Effector memory CD8-positive, alpha-beta T cell (primary cell): Measurements from ENCODE around the gene NKX2-3.

ENCODE experiments used
- ATAC-seq: fragments of 150-1000 bp; cut with Tn5 transposase; replicated peaks from 2 replicates; pipeline ENCODE4 v1.10.0; 2021; ENCODE audit warnings: mild to moderate bottlenecking, moderate library complexity
- DNase-seq, 3 experiments: peaks; one replicate each; pipeline ENCODE4 v3.0.0; 2021
- H3K27ac Mint-ChIP-seq, 2 donors: one replicate each; pipeline ENCODE4 v1.8.0; 2022; ENCODE audit warnings: mild to moderate bottlenecking in 2 of 2, mixed read lengths in 2 of 2, moderate library complexity in 2 of 2
- H3K27me3 Mint-ChIP-seq, 2 donors: one replicate each; pipeline ENCODE4 v1.8.0; 2022; ENCODE audit warnings: mixed read lengths in 2 of 2
- H3K36me3 Mint-ChIP-seq: one replicate; pipeline ENCODE4 v1.8.0; 2022; ENCODE audit warnings: mild to moderate bottlenecking, moderate library complexity, mixed read lengths; ENCODE audit not compliant: insufficient read depth
- H3K4me1 Mint-ChIP-seq, 2 donors: one replicate each; pipeline ENCODE4 v1.8.0; 2022; ENCODE audit warnings: low read depth in 2 of 2, mixed read lengths in 2 of 2
- H3K4me3 Mint-ChIP-seq, 2 donors: one replicate each; pipeline ENCODE4 v1.8.0; 2022; ENCODE audit warnings: mild to moderate bottlenecking in 2 of 2, mixed read lengths in 2 of 2, moderate library complexity in 2 of 2
- H3K9me3 Mint-ChIP-seq, 2 donors: one replicate each; pipeline ENCODE4 v1.8.0; 2022; ENCODE audit warnings: mixed read lengths in 2 of 2
- total RNA-seq, 9 experiments: gene quantifications; one replicate each; lab custom pipeline; 2026; lab: John Stamatoyannopoulos, UW

NKX2-3 gene
- 0 to 0.13 (median 0) reads per million in 9 experiments for total RNA-seq

DNA sequence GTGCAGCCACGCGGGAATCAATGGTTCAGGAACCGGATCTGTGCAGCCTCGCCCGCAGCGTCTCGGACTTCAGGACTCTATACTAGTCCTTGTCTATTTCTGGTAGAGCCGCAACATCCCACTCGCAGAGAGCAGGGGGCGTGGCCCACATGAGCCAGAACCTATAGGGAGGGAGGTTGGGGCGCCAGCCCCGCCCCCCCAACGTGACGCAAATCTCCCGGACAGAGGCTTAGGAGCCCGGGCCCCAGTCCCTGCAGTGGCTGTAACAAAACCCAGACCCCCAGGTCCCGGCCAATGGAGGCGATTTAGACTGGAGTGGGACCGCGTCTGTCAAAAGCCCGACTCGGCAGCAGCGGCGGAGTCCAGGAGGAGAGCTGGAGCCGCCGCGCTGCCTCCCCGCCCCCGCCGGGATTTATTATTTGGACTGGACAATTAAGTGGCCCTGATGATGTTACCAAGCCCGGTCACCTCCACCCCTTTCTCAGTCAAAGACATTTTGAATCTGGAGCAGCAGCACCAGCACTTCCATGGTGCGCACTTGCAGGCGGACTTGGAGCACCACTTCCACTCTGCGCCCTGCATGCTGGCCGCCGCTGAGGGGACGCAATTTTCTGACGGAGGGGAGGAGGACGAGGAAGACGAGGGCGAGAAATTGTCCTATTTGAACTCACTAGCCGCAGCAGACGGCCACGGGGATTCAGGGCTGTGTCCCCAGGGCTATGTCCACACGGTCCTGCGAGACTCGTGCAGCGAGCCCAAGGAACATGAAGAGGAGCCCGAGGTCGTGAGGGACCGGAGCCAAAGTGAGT lies at the start of gene NKX2-3:
TSS of gene NKX2-3 (plus strand) at position 256 of the 809 bp plus-strand sequence. CDS start at position 446, 190 bp downstream.
- Mint-ChIP-seq H3K27ac (no peak within 1 kb of the TSS), H3K9me3 (no peaks in the 10 kb centered on the region), H3K36me3 (peaks cover 7% of the 10 kb centered on the region), H3K4me3 (peak within 1 kb of the TSS; percentile 42 to 62), H3K4me1 (peaks cover 15 to 31% of the 10 kb centered on the region in 2 donors), H3K27me3 (peaks cover 90 to 96% of the 10 kb centered on the region in 2 donors)
- DNase-seq = no peak
- ATAC-seq = peak; percentile 35

DNA sequence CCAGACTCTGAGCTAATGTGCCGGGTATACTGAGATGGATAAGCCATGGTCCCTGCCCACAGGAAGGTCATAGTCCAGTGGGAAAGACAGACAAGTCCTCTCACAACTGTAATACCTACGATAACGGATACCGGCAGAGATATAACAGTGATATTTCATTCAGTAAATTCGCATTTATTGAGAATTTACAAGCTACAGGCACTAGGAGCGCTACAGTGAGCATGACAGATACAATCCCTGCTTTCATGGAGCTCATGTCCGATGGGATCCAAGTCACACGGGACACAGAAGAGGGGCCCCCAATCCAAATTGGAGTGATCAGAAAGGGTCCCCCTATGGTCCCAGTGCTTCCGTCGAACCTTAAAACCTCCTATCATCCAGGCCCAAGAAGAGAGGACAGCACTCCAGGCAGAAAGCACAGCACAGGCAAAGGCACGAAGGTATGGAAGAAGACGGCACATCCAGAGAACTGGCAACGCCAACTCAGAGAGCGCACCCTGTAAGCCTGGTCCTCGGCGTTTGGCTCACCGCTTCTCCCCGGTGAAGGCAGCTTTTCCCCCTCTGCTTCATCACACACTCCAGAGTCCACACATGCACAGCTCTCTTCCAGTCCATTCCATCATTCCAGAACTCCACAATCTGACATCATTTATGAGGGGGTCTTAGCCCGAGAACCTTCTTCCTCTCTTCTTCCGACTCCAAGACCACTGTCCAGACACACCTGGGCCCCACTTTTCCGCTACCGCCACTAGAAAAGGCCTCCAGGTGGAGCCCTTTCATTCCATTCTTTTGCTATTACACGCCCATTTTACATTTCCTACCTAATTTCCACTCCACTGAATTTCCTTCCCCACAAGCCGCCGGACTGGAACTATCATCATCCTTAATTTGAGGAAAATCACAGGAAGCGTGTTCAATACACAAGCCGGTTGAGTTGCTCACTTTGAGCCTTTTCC lies 47.8 kb upstream of the NKX2-3 start:
- Mint-ChIP-seq H3K27me3 (peaks cover 58 to 77% of the 10 kb centered on the region in 2 donors), H3K36me3 (no peaks in the 10 kb centered on the region)

DNA sequence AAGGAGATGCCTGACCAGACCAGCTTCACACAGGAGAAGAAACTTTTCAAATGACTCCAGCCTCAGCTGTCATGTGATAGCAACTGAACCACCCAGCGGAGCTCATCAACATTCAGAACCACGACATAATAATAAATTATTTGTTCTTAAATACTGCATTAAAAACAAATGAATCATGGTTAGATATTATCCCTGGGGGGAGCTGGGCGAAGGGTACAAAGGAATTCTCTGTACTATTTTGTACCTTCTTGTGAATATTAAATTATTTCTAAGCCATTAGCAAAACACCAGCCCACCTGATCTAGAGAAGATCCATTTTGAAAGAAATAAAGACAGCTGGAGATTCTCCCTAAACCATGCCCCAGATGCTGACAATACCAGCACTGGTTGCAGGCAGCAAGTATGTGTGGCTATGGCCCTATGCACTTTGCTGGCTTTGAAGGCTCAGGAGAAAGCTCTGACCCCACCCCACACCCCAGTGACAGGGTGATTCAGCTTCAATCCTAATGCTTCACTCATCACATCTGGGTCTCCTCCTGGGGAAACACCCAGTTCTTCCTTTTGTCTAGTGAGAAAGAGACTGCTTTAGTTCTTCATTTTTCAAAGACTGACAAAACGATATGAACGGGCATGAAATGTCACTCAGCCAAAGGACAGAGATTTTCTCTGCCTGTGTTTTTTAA lies 45.5 kb upstream of the NKX2-3 start:
- no peaks in the 10 kb centered on the region for H3K4me1 Mint-ChIP-seq
- peaks cover 57 to 84% of the 10 kb centered on the region in 2 donors for H3K27me3 Mint-ChIP-seq
- H3K4me3 Mint-ChIP-seq = no peak overlapping the region
- DNase-seq (no peak), ATAC-seq (no peak)
- H3K27ac Mint-ChIP-seq = no peak overlapping the region
- no peaks in the 10 kb centered on the region for H3K36me3 Mint-ChIP-seq
- no peaks in the 10 kb centered on the region for H3K9me3 Mint-ChIP-seq

More for the DNA sequence above, 47.8 kb upstream of the NKX2-3 start:
- DNase-seq (no peak), ATAC-seq (no peak)
- no peaks in the 10 kb centered on the region for H3K9me3 Mint-ChIP-seq
- H3K4me3 Mint-ChIP-seq = no peak overlapping the region
- H3K4me1 Mint-ChIP-seq = no peaks in the 10 kb centered on the region
- H3K27ac Mint-ChIP-seq = peak overlapping the region in 1 of 2 donors; percentile 36

DNA sequence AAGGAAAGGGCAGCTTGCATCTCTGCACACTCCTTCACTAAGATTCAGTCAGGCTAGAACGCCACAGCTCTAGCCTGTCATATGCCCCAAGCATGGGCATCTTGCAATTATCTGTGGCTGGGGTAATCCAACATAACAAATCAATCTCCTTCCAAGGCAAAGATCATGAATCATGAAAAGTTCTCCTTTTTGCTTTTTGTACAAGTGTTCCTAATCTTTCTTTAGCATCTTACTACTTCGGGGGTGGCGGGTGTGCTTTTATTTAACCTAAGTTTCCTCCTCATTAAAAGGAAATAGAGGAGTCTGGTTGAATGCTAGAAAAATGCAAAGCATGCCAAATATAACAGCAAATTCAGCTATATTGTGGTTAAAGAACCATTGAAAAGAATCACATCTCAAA lies 43.5 kb upstream of the NKX2-3 start:
- DNase-seq (no peak), ATAC-seq (no peak)
- Mint-ChIP-seq H3K9me3 (no peaks in the 10 kb centered on the region), H3K4me3 (no peak overlapping the region), H3K27ac (no peak overlapping the region), H3K36me3 (no peaks in the 10 kb centered on the region), H3K4me1 (no peaks in the 10 kb centered on the region), H3K27me3 (peaks cover 56 to 75% of the 10 kb centered on the region in 2 donors)

DNA sequence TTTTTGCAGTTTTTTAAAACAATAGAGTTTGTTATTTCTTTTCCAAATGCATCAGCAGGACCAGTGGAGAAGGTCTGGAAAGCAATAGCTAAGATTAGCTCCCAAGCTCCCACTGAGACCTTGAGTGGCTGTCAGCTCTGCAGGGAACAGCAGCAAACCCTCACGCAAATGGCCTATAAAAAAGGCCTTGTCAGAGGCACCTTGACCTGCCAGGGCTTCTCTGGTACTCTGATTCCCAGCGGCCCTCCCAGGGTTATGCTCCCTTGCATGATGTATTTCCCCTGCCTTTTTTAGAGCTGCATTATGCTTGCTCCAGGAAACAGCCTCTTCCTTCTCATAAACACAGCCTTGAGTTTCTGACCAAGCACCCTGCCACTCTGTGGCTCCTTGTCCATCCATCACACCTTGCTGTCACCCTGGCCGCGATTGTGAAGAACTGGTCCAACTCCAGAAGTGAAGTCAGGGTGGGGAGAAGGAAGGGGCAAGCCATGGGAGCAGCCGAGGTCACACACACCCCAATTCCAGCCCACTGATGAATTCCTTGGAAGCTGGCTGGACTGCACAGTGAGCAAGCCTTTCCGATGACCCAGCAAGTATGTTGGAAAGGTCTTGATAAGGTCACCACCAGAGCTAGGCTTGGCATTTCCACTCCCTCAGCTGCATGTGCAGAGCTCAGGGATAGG lies 35.3 kb upstream of the NKX2-3 start:
- H3K4me3 Mint-ChIP-seq = no peak overlapping the region

DNA sequence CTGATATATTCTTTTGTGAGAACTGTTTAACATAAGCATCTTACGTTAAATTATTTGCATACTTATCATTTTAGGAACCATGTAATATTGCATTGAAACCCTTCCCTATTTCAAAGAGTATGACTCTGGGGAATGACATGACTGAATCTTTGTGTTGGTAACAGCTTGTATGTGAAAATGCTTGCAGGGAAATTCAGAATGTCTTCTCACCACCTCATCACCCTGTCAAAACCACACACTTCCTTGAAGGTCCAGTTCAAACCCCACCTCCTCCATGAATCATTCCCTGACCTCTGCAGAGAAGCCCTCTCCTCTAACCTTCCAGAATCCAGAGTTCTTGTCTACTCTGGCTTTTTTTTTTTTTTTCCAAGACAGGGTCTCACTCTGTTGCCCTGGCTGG lies 26.3 kb upstream of the NKX2-3 start:
- ATAC-seq = no peak
- DNase-seq = no peak
- peaks cover 0 to 8% of the 10 kb centered on the region in 2 donors for H3K9me3 Mint-ChIP-seq
- no peaks in the 10 kb centered on the region for H3K36me3 Mint-ChIP-seq
- H3K4me1 Mint-ChIP-seq = no peaks in the 10 kb centered on the region
- H3K4me3 Mint-ChIP-seq = no peak overlapping the region
- no peak overlapping the region for H3K27ac Mint-ChIP-seq
- H3K27me3 Mint-ChIP-seq = peaks cover 43 to 67% of the 10 kb centered on the region in 2 donors

More for the DNA sequence above, 35.3 kb upstream of the NKX2-3 start:
- Mint-ChIP-seq H3K9me3 (peaks cover 0 to 1% of the 10 kb centered on the region in 2 donors), H3K36me3 (no peaks in the 10 kb centered on the region), H3K27ac (no peak overlapping the region), H3K4me1 (no peaks in the 10 kb centered on the region), H3K27me3 (peaks cover 20 to 23% of the 10 kb centered on the region in 2 donors)
- DNase-seq = no peak
- ATAC-seq = no peak

DNA sequence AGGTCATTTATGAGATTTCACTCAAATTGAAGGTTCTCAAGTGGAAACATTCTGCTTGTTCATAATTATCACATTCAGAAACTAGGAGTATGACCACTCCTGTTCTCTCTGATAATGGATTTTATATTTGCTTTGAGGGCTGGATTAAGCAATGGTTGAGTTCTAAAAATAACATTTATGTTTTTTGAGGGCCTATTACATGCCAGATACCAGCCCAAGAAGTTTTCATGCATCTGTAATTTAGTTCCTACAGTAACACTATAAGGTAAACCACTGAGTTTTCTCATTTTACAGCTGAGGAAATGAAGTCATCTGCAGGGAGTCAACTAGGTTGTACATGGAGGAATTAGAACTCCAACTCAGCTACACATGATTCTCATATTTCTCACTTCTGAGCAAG lies 25.5 kb upstream of the NKX2-3 start:
- Mint-ChIP-seq H3K4me1 (no peaks in the 10 kb centered on the region), H3K27ac (no peak overlapping the region), H3K4me3 (no peak overlapping the region), H3K27me3 (peaks cover 52 to 75% of the 10 kb centered on the region in 2 donors), H3K36me3 (no peaks in the 10 kb centered on the region), H3K9me3 (peaks cover 0 to 8% of the 10 kb centered on the region in 2 donors)
- ATAC-seq = no peak
- DNase-seq = no peak

DNA sequence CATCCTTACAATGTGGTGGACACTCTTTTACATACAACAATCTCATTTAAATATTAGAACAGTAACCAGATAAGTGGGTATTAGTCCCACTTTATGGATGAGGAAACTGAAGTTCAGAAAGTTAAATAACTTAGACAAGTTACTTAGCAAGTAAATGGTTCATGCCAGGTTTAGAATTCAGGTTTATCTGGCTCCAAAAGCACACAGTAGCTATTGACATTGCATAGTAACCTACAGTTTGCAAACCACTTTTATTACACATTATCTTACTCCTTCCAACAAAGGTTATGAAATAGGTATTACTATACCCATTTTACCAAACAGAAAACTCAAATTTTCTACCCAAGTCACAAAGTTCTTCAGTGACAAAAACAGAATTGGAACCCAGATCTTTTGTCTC lies 19.7 kb upstream of the NKX2-3 start:
- ATAC-seq = no peak
- Mint-ChIP-seq H3K9me3 (peaks cover 0 to 8% of the 10 kb centered on the region in 2 donors), H3K36me3 (no peaks in the 10 kb centered on the region), H3K4me1 (no peaks in the 10 kb centered on the region), H3K27me3 (peaks cover 41 to 81% of the 10 kb centered on the region in 2 donors), H3K4me3 (no peak overlapping the region), H3K27ac (no peak overlapping the region)
- no peak for DNase-seq

DNA sequence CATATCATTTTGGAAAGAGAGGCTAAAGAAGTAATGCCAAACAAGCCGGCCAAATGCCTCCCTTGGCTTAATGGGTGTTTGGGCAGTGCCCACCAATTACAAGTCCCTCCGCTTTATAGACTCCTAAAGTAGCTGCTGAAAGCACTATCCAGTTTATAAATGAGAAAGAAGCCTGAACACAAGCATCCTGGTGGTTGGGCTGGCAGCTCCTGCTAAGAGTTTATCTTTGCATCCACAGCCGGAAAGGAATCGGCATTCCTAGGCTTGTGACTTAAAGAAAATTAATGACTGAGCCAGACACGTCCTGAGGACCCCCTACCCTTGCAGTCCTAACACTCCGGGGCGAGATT lies 13.1 kb upstream of the NKX2-3 start:
- no peaks in the 10 kb centered on the region for H3K36me3 Mint-ChIP-seq
- ATAC-seq = no peak
- peaks cover 5 to 7% of the 10 kb centered on the region in 2 donors for H3K4me1 Mint-ChIP-seq
- H3K4me3 Mint-ChIP-seq = no peak overlapping the region
- peaks cover 49 to 80% of the 10 kb centered on the region in 2 donors for H3K27me3 Mint-ChIP-seq
- DNase-seq = no peak
- H3K27ac Mint-ChIP-seq = no peak overlapping the region
- H3K9me3 Mint-ChIP-seq = no peaks in the 10 kb centered on the region

DNA sequence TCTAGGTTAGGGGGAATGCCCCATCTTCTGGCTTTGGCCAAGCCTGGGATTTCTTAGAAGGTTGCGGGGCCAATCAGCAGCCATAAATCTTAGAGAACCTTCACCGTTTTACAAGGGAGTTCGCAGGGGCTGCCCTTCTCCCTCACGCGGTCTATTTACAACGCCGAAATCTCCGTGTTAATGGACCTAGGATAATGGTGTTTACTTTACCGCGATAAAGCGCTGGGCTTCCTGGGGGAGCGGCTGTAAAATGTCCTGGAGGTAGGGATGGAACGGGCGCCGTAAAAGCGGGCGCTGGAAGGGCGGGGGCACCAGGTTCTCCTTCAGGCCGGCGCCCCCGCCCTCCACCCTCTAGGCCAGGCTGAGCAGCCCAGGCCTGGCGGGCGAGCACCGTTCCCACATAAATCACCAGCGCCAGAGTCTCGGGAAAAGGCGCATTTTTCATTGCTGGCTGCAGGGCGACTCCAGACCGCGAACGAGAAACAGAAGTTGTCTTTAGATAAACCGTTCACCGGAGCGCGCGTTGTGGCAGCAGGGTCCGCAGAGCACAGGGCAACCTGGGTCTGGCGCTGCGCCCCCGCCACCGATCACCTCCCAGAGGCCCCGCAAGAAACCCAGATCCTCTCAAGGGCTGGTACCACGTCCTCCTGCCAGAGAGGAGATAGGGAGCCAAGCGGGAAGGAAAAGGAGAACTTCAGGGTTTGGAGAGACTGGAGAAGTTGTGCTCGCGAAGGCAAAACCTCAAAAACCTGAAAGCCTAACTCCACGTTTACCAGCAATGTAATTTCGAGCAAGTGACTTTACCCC lies 12.5 kb upstream of the NKX2-3 start:
- no peaks in the 10 kb centered on the region for H3K36me3 Mint-ChIP-seq
- ATAC-seq (no peak), DNase-seq (no peak)
- H3K4me1 Mint-ChIP-seq = peaks cover 5 to 7% of the 10 kb centered on the region in 2 donors
- no peak overlapping the region for H3K27ac Mint-ChIP-seq
- no peaks in the 10 kb centered on the region for H3K9me3 Mint-ChIP-seq
- no peak overlapping the region for H3K4me3 Mint-ChIP-seq
- peaks cover 55 to 85% of the 10 kb centered on the region in 2 donors for H3K27me3 Mint-ChIP-seq

DNA sequence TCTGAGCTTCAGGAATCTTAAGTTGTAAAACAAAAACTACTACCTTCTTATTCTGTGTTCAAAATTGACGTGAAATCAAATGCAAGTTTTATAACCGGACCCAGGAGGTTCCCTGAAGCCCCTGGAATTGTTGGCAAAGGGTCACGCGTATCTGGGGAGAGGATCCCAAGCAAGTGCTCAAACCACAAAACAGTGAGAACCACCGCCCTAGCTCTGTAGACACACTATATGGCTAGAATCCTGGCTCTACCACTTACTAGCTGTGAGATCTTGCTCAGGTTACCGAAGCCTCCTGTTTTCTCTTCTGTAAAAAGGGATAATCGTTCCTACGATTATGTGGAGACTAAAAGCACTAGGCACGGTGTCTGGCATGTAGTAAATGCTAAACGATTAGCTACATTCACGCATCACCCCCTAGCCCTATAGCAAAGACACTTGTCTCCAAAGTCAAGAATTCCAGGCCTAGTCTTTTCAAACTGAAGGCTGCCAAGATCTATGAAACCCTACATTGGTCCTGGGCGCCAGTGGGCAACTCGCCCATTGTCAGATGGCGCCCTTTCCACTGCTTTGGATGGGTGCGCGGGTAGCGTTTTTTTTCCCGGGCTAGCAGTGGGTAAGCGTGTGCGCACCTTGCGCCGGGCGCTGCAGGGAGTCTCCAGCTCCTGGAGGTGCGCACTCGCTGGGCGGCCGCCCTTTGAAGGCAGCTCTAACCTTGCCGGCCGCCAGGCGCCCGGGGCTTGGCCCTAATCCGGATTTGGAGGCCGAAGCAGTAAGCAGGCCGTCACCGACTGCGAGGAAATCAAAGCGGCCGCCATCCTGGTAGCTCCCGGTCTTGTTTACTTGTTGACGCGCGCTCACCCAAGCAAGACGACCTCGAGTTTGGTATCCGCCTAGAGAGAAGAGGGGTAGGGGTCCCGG lies 11.6 kb upstream of the NKX2-3 start:
- Mint-ChIP-seq H3K4me3 (no peak overlapping the region), H3K9me3 (no peaks in the 10 kb centered on the region), H3K27ac (no peak overlapping the region), H3K27me3 (peaks cover 57 to 87% of the 10 kb centered on the region in 2 donors), H3K4me1 (peaks cover 5 to 7% of the 10 kb centered on the region in 2 donors), H3K36me3 (no peaks in the 10 kb centered on the region)
- ATAC-seq (no peak), DNase-seq (no peak)
